ENCODE results near the gene LRRC34.

Gene LRRC34

DNA sequence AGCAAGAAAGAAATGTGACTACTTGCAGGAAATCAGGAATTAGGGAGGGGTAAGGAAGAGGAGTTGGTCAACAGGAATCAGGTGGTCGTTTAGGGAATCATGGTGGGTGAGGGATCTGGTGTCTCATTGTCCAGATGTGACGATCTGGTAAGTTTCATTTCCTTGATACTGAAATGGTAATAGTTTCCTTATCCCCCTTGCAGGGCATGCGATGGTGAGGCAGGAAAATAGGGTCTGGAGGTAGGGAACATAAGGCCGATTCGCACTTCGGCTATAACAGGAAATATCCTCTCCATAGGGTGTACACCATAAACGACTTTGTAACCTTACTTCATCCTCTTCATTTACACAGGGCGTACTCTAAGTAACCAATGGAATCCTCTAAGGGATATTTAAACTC lies 574 bp upstream of the LRRC34 start:
- ATAC-seq = no peak

GRCh38 chr3:169811631-169812331 lies 923 bp downstream of the LRRC34 start:
- ATAC-seq = peak; percentile 72
- TF ChIP-seq TCF4 (CRISPR knock-in tag; IDR thresholded peaks at IDR 0.05; ENCODE audit: borderline replicate concordance) = no peak
- peak; percentile 17; the same call in 1 of the 2 replicates for TF ChIP-seq PATZ1 (CRISPR knock-in tag; IDR thresholded peaks at IDR 0.05; ENCODE audit: borderline replicate concordance)
- no peak for TF ChIP-seq ISL1 (CRISPR knock-in tag; IDR thresholded peaks at IDR 0.05)

More for the DNA sequence above, 574 bp upstream of the LRRC34 start:
- TF ChIP-seq ARNTL (CRISPR knock-in tag; IDR thresholded peaks at IDR 0.05; ENCODE audit: borderline replicate concordance, low read depth) (no peak), ZFP3 (CRISPR knock-in tag; IDR thresholded peaks at IDR 0.05) (no peak), PPARA (CRISPR knock-in tag; IDR thresholded peaks at IDR 0.05; ENCODE audit: borderline replicate concordance) (no peak), CSDC2 (CRISPR knock-in tag; IDR thresholded peaks at IDR 0.05) (no peak), BACH2 (CRISPR knock-in tag; IDR thresholded peaks at IDR 0.05; ENCODE audit: borderline replicate concordance) (no peak), POU6F1 (CRISPR knock-in tag; IDR thresholded peaks at IDR 0.05; ENCODE audit: borderline replicate concordance, low read depth) (no peak), ZNF8 (CRISPR knock-in tag; IDR thresholded peaks at IDR 0.05) (no peak), GLIS3 (CRISPR knock-in tag; IDR thresholded peaks at IDR 0.05) (no peak), RARB (CRISPR knock-in tag; IDR thresholded peaks at IDR 0.05) (no peak), TSHZ2 (CRISPR knock-in tag; IDR thresholded peaks at IDR 0.05) (no peak), ZC3H10 (CRISPR knock-in tag; IDR thresholded peaks at IDR 0.05) (no peak), ZNF565 (CRISPR knock-in tag; conservative IDR thresholded peaks at IDR 0.05; ENCODE audit: low read depth) (no peak), CSRNP3 (CRISPR knock-in tag; IDR thresholded peaks at IDR 0.05) (no peak), ISL1 (CRISPR knock-in tag; IDR thresholded peaks at IDR 0.05) (no peak)
- TF ChIP-seq, protein P1, sequence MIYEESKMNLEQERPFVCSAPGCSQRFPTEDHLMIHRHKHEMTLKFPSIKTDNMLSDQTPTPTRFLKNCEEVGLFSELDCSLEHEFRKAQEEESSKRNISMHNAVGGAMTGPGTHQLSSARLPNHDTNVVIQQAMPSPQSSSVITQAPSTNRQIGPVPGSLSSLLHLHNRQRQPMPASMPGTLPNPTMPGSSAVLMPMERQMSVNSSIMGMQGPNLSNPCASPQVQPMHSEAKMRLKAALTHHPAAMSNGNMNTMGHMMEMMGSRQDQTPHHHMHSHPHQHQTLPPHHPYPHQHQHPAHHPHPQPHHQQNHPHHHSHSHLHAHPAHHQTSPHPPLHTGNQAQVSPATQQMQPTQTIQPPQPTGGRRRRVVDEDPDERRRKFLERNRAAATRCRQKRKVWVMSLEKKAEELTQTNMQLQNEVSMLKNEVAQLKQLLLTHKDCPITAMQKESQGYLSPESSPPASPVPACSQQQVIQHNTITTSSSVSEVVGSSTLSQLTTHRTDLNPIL (CRISPR knock-in tag; IDR thresholded peaks at IDR 0.05; ENCODE audit: low read depth) = no peak

- ATAC-seq = no peak
- no peak for TF ChIP-seq PPARA (CRISPR knock-in tag; IDR thresholded peaks at IDR 0.05; ENCODE audit: borderline replicate concordance)
- TF ChIP-seq POU6F1 (CRISPR knock-in tag; IDR thresholded peaks at IDR 0.05; ENCODE audit: borderline replicate concordance, low read depth) = no peak
- no peak for TF ChIP-seq CSRNP3 (CRISPR knock-in tag; IDR thresholded peaks at IDR 0.05)
- TF ChIP-seq TCF4 (CRISPR knock-in tag; IDR thresholded peaks at IDR 0.05; ENCODE audit: borderline replicate concordance) = no peak
- TF ChIP-seq RARB (CRISPR knock-in tag; IDR thresholded peaks at IDR 0.05) = no peak
- TF ChIP-seq SNAI2 (CRISPR knock-in tag; IDR thresholded peaks at IDR 0.05) = no peak
- TF ChIP-seq CSDC2 (CRISPR knock-in tag; IDR thresholded peaks at IDR 0.05) = no peak
- no peak for TF ChIP-seq BACH2 (CRISPR knock-in tag; IDR thresholded peaks at IDR 0.05; ENCODE audit: borderline replicate concordance)
- TF ChIP-seq ZC3H10 (CRISPR knock-in tag; IDR thresholded peaks at IDR 0.05) = no peak
- no peak for TF ChIP-seq GLIS3 (CRISPR knock-in tag; IDR thresholded peaks at IDR 0.05)
- TF ChIP-seq ZNF565 (CRISPR knock-in tag; conservative IDR thresholded peaks at IDR 0.05; ENCODE audit: low read depth) = no peak
- TF ChIP-seq ARNTL (CRISPR knock-in tag; IDR thresholded peaks at IDR 0.05; ENCODE audit: borderline replicate concordance, low read depth) = no peak
- no peak for TF ChIP-seq OSR1 (CRISPR knock-in tag; IDR thresholded peaks at IDR 0.05)
- TF ChIP-seq ZFP30 (CRISPR knock-in tag; IDR thresholded peaks at IDR 0.05) = no peak
- no peak for TF ChIP-seq ESRRG (CRISPR knock-in tag; IDR thresholded peaks at IDR 0.05)
Observed at GRCh38 chr3:169809230-169809795, 3.4 kb downstream of the LRRC34 start.

All from SK-N-SH treated with all-trans-retinoic acid at 6 μM for 48 hours (cell line).